Globus pallidus (tissue), 1 donor: ENCODE results near the gene POLR2C.
A peak's percentile ranks its signal among the peaks of the same experiment; 100 is the strongest.
"Not testable (repeated sequence)": the region's sequence is repeated elsewhere in the genome, so short reads cannot be mapped to it uniquely, and the experiment has no call there.

Experiments
- DNase-seq: peaks from one replicate; pipeline ENCODE4 v3.0.0-alpha.2; 2015; ENCODE audit warnings: low spot score

The POLR2C gene

GRCh38 chr16:57462209-57462977, at the start of gene POLR2C:
Gene POLR2C (plus strand): TSS chr16:57462679. CDS start chr16:57462725, 46 bp downstream.
- peak; percentile 70 for DNase-seq

DNA sequence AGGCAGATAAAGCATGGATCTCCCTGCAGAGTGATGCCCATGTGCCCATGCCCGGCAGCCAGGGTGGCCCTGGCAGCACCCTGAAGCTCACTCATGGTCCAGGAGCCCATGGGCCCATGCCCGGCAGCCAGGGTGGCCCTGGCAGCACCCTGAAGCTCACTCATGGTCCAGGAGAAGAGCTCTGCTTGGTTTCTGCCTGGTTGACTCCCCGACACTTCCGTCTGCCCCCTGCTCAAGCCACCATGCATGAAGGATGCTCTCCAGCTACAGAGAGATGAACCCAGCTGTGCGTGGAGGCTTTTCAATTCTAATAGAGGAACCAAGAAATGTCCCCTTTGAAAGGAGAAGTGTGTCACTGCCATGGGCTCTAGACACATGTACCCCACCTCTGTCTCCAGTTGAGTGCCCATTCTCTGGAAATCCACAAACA, 49.2 kb upstream of the POLR2C start:
- DNase-seq = no peak

GRCh38 chr16:57413733-57414132, 48.7 kb upstream of the POLR2C start:
- DNase-seq = no peak

- no peak for DNase-seq
Observed at GRCh38 chr16:57416084-57416483, 46.4 kb upstream of the POLR2C start.

- DNase-seq = no peak
Observed at GRCh38 chr16:57419506-57419905, 43.0 kb upstream of the POLR2C start.

DNA sequence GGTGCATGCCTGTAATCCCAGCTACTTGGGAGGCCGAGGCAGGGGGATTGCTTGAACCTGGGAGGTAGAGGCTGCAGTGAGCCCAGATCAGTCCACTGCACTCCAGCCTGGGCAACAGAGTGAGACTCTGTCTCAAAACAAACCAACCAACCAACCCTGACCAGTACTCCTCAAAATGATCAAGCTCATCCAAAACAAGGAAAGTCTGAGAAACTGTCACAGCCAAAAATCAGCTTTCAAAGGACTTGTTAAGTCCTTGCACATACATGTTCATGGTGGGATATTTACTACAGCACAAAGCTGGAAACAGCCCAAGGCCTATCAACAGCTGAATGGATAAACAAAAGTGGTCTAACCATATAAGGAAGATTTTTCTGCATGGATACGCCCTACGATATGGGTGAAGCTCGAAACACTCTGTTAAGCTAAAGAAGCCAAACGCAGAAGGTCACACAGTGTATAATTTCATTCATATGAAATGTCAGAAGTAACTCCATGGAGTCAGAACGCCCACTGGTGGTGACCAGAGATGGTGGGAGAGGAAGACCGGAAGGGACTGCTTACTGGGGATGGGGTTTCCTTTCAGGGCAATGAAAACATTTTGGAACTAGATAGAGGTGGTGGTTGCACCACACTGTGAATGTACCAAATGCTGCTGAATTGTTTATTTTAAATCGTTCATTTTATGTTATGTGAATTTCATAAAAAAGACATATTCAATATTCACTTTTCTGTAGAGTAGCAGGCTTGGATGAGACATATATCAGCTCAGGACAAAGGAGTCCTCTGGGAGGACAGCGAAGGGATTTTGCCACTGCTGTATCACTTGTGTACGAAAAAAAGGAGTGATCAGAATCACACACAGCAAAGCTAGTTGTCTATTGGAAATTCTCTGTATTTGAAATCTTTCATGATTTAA, 40.2 kb upstream of the POLR2C start:
- no peak for DNase-seq

GRCh38 chr16:57423152-57423551, 39.3 kb upstream of the POLR2C start:
- DNase-seq = no peak

DNA sequence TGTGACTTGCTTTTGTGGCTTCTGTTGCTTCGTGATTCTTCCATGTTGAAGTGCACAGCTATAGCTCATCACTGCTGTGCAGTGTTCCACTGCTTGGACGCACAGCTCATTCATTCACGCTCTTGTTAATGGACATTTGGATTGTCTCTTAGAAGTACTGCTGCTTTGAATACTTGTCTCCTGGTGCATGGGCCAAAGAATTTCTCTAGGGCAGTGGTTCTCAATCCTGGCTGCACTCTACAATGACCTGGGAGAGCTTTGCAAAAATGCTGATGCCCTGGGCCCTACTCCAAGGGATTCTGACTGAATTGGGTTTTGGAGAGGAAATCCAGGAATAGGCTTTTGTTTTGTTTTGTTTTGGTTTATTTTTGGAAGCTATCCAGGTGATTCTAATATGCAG, 37.9 kb upstream of the POLR2C start:
- no peak for DNase-seq

- no peak for DNase-seq
Observed at GRCh38 chr16:57426356-57426755, 36.1 kb upstream of the POLR2C start.

DNA sequence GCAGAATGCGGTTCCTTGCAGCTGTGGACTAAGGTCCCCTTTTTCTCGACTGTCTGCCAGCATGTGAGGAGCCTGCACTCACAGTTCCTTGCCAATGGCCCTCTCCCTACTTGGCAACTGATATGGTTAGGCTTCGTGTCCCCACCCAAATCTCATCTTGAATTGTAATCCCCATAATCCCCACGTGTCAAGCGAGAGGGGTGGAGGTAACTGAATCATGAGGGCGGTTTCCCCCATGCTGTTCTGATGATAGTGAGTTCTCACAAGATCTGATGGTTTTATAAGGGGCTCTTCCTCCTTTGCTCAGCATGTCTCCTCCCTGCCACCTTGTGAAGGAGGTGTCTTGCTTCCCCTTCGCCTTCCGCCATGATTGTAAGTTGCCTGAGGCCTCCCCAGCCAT, 35.2 kb upstream of the POLR2C start:
- no peak for DNase-seq

DNA sequence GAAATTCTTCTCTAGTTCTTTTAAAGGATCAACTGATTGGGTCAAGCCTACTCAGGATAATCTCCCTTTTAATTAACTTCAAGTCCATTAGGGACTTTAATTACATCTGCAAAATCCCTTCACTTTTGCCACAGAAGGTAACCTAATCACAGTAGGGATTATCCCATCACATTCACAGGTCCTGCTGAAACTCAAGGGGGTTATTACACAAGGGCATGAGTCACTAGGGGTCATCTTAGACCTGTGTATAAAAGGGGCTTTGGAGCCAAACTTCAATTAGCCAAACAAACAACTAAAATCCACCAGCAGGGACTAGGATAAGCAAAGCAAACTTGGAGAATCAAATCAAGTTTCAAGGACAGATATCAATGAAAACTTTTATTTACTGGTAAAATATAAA, 34.7 kb upstream of the POLR2C start:
- no peak for DNase-seq

DNA sequence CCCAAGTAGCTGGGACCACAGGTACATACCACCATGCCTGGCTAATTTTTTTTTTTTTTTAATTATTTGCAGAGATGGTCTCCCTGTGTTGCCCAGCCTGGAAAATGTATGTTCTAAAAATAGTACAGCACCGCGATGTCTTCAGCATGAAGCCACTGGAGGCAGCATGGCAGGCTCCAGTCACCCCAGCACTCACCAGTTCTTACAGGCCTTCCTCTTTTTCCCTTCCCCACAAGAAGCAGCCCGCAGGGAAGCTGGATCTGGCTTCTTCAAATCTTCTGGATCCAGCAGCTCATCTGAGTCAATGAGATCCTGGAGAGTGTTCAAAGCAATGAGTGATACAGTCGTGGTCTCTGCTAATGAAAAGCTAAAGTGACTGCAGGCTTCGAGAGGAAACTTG, 31.5 kb upstream of the POLR2C start:
- no peak for DNase-seq

GRCh38 chr16:57432505-57432904, 30.0 kb upstream of the POLR2C start:
- no peak for DNase-seq

DNA sequence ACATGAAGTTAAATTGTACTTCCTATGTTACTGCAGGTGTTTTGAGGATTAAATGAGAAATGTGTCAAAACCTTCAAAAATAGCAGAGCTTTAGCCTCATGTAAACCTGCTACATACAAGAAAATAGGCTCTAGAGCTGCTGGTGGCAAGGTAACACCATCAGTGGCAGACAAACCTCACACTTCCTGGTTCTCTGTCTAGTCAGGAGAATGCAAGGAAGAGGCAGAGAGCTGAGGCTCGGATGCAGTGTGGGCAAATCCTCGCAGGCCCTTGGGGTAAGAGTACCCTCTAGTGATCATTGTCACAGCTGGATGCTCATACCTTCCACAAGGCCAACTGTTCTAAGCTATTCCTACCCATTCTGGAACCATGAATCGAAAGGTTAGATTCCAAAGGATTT, 29.5 kb upstream of the POLR2C start:
- DNase-seq = no peak

DNA sequence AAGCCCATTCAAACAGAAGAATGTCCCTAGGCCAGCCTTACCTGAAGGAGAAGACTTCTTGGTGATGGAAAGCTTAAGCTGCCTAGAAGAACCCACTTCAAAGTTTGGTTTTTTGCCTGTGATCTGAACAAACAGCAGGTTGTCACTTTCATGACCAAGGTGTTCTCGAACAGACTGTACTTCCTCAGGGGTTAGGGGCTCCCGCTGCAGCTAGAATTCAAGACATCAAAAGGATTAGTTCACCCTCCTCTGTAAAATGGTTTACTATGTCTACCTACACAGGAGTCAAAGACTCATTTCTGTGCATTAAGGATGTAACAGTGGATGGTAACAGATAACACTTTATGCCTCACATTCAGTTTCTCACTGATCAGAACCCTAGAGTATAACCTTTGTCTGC, 28.5 kb upstream of the POLR2C start:
- DNase-seq = no peak

- DNase-seq = no peak
Observed at GRCh38 chr16:57435838-57436237, 26.6 kb upstream of the POLR2C start.

- DNase-seq = not testable (repeated sequence)
Observed at GRCh38 chr16:57439947-57440346, 22.5 kb upstream of the POLR2C start.

GRCh38 chr16:57440551-57440950, 21.9 kb upstream of the POLR2C start:
- not testable (repeated sequence) for DNase-seq

DNA sequence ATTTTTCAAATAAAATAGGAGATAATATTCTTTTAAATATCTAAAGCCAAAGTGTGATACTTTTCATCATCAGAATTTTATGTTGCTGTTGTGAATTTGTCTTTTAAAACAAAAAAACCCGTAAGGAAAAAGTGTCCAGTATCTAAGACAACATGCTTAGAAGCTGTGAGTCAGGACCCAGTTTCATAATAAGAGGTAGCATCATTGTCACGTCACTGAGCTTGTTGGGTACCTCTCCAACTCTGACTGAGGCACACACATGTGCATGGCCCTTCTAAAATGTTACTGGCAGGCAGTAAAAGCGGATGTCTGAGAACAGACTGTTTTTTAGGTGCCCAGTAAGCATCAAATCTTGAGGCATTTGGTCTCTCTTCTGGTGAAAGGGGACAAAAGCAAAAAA, 17.8 kb upstream of the POLR2C start:
- DNase-seq = no peak

GRCh38 chr16:57445510-57445909, 17.0 kb upstream of the POLR2C start:
- DNase-seq = no peak

- peak; percentile 3 for DNase-seq
Observed at GRCh38 chr16:57446531-57447185, 15.8 kb upstream of the POLR2C start.

DNA sequence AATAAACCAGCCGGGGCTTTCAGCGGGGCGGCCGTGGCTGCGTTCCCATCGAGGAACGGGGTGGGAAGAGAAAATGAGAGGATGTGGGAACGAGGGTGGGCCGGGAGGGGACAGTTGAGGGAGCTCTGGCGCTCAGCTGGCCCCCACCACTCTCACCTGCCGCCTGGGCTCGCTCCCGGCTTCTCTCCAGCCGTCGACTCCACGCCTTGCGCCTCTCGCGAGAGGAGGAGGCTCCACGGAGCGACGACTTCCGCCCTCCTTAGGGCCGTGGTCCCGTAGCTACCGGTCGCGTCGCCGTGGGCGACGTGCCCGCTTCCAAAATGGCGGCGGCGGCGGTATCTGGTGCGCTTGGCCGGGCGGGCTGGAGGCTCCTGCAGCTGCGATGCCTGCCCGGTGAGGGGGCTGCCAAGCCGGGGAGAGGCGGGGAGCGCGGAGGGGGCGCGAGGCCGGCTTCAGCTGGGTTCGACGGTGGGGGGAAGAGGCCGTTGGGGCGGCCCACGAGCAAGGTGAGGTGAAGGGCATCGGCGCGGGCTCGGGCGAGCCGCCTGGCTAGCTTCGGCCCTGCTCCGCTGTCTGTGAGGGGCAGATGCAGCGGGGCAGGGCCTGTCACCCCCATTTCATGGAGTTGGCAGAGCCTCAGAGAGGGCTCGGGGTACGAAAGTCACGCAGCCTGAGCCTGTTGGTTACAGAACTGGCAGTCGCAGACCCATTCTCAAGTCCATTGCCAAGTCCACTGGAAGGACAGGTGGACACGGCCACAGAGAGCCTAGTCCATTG, 15.1 kb upstream of the POLR2C start, which contains the start of the genes CIAPIN1 and COQ9:
CIAPIN1 (minus strand) TSS at position 200 of the 777 bp plus-strand sequence. CDS start 6,457 bp downstream, outside the sequence.
COQ9 (plus strand) TSS at position 294 of the 777 bp plus-strand sequence; CDS start at position 321, 27 bp downstream.
- DNase-seq = peak; percentile 84
